ENCODE measurements around the gene WDR38.
"Not testable (repeated sequence)": the region's sequence is repeated elsewhere in the genome, so short reads cannot be mapped to it uniquely, and the experiment has no call there.

WDR38 gene

DNA sequence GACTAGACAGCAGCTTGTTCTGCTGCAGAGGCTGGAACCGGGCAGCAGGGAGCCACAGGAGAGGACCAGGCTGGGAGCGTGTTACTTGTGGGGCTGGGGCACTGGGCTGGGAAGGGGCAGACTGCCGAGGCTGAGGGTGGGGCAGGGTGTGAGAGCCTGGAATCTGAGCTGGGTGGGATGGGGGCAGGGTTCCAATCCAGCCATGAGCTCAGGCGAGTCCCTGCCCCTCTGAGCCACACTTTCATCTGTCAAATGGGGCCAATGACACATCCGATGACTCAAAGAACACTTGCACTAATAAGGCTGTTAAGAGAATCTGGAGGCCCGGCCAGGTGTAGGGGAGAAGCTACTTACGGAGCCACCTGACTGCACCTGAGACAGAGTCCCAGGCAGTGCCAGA is 18.7 kb upstream of the WDR38 start:
- peak in 1 of 3 experiments; percentile 71 for DNase-seq

DNA sequence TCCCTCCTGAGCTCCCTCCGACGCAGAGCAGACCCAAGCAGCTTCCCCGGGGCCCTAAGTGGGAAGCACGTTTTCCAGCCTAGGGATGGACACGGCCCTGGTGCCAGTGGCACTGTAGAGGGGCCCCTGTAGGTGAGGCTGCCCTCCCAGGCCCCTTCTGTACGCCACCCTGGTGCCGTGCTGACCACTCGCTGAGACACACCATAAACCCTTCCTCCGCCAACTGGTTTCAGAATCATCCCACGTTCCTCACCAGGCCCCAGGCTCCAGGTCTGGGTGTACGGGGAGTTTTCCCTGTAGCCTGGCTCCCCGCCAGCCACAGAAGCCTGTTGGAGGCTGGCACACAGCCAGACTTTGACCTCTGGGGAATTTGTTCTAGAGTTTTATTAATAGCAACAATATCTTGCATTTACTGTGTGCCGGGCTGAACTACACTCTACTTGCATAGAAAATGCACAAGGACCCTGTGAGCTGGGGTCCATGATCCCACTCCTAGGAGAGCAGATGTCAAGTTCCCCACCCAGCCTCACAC is 18.2 kb upstream of the WDR38 start:
- DNase-seq: peak; percentile 72 to 93 (median 81)

DNA sequence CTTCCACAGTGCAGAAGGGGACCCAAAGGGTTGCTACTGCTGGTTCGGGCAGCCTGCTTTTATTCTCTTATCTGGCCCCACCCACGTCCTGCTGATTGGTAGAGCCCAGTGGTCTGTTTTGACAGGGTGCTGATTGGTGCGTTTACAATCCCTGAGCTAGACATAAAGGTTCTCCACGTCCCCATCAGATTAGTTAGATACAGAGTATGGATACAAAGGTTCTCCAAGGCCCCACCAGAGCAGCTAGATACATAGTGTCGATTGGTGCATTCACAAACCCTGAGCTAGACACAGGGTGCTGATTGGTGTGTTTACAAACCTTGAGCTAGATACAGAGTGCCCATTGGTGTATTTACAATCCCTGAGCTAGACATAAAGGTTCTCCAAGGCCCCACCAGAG is 15.1 kb upstream of the WDR38 start:
- DNase-seq: not testable (repeated sequence)

DNA sequence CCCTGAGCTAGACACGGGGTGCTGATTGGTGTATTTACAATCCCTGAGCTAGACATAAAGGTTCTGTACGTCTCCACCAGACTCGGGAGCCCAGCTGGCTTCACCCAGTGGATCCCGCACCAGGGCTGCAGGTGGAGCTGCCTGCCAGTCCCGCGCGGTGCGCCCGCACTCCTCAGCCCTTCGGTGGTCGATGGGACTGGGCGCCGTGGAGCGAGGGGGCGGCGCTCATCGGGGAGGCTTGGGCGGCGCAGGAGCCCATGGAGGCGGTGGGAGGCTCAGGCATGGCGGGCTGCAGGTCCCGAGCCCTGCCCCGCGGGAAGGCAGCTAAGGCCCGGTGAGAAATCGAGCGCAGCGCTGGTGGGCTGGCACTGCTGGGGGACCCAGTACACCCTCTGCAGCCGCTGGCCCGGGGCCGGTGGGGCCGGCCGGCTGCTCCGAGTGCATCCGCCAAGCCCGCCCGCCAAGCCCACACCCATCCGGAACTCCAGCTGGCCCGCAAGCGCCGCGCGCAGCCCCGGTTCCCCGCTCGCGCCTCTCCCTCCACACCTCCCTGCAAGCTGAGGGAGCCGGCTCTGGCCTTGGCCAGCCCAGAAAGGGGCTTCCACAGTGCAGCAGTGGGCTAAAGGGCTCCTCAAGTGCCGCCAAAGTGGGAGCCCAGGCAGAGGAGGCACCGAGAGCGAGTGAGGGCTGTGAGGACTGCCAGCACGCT is 14.5 kb upstream of the WDR38 start:
- DNase-seq: not testable (repeated sequence)

DNA sequence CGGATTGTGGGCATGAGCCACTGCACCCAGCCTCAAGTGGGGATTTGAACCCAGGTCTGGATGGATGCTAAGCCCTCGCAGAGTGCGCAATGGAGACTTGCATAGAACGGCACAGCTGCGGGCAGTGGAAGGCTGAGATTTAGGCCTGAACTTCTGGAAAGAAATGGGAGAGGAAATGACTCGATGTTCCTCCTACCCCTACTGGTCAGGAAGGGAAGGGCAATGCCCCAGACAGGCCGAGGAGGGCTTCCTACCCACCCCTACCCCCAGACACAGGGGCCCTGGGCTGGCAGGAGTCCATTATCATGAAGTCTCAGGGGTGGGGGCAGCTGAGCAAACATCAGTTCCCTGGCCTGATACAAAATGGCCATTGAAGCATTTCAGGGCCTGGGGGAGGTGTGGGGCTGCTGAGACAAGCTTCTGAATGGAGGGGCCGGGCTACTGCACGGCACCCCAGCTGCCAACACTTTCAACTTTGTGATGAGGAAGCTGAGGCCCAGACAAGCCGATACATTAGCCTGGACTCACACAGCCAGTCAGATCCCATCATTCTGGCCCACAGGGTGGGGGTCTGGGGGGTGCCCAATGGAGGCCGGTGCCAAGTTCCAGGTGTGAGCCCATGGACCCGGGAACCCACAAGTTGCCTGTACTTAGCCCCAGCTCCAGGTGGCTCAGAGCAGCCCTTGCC is 13.5 kb upstream of the WDR38 start:
- peak in 2 of 3 experiments; percentile 25 to 78 for DNase-seq

DNA sequence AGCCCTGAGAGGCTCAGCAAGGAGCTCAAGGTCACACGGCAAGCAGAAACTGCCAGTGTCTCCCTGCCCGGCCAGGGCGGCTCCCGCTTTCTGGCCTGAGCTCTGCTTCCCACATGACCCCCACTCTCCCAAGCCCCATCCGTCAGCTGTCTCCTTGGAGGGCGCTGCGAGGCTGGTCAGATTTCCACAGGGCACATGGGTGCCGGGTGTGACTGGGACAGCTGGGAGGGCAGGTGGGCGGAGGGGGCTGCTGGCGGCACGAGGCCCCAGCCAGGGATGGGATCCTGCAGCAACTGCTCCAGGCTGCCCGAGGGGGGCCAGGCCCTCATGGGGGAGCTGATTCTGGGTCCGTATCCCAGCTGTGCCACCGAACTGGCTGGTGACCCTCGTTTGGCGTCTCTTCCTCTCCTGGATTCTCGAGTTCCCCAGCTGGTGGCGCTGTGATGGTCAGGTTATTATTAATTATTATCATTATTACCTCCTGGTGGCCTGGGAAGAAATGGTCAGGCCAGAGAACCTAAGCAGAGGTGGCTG is 12.9 kb upstream of the WDR38 start:
- no peak for DNase-seq

DNA sequence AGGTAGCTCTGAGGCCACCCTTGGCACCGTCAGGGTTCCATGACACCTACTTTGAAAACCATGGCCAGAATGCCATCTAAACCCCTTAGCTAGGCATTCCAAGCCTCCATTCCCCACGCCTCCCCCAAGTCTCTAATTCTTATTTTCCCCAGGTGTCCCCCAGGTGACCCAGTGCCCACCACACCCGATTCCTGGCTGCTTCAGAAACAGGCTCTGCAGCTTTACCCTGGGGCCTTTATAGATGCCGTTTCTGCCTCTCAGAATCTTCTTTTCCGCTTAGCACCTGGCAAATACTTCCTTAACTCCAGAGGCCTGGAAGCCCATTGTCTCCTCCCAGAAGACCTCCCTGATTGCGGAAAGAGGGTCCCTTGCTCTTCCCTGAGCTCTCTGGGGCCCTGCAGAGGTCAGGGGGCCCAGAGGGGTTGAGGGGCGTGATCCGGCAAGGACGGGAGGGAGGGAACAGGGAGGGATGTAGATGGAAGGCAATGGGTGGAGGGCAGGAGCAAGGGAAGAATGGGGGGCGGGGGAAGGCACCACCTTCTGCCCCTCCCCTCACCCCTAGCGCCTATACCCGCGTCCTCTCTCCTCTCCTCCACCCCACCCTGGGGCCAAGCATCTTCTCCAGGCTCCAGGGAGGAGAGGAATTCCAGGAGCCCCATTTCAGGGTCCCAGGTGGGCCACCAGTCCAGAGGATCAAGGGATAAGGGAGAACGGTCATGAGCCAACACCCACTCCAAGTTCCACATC is 12.0 kb upstream of the WDR38 start:
- DNase-seq: no peak

DNA sequence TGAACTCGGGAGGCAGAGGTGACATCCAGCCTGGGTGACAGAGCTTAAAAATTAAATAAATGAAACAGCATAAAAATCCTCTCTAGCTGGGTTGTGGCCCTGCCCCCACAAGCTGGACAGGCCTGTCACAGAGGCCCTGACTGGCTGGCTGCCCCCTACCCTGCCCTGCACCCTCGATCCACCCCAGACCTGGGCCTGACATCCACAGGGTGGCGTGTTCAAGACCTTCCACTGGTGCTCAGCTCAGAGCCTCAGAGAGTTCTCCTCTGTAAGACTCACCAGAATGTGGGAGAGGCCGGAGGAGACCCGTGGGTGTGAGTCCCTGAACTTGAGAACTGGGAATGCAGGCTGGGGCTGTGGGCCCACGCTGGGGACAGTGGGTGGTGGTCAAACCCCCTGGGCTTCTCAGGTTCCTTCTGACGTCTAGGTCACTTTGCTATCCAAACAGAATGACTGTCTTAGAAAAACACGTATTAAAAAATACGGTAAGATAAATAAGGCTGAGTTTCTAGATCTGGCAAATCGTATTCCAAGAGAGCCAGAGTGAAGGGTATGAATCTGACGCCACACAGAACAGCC is 9.7 kb upstream of the WDR38 start:
- DNase-seq: no peak

DNA sequence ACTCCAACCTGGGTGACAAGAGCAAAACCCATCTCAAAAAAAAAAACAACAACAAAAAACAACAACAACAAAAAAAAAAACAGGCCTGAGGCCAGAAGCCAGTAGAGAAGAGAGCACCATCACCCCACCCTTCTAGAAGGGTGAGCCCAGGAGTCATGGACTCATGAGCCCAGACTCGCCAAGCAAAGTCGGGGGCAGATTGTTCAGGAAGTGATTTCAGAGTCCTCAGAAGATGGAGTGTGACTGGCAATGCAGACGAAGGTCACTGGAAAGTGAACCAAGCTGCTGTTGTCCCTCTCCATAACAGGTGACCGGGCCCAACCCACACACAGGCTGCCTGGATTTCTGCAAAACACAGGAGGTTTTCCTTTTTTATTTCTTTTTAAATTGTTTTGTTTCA is 9.0 kb upstream of the WDR38 start:
- DNase-seq: no peak

DNA sequence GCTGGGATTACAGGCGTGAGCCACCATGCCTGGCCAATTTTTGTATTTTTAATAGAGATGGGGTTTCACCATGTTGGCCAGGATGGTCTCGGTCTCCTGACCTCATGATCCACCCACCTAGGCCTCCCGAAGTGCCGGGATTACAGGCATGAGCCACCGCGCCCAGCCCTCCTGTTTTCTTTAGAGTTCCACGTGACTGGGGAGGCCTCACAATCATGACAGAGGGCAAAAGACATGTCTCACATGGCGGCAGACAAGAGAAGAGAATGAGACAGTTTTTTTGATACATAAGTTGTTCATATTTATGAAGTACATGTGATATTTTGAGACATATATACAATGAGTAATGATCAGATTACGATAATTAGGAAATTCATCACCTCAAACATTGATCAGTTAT is 6.8 kb upstream of the WDR38 start:
- DNase-seq: not testable (repeated sequence)

DNA sequence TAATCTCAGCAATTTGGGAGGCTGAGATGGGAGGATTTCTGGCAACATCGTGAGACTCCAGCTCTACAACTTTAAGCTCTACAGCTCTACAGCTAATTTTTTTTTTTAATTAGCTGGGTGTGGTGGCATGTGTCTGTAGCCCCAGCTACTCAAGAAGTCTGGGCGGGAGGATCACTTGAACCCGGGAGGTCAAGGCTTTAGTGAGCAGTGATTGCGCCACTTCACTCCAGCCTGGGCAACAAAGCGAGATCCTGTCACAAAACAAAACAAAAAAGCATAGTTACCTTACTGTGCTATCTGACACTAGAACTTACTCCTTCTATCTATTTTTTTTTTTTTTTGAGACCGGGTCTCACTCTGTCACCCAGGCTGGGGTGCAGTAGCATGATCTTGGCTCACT is 6.3 kb upstream of the WDR38 start:
- DNase-seq: no peak

DNA sequence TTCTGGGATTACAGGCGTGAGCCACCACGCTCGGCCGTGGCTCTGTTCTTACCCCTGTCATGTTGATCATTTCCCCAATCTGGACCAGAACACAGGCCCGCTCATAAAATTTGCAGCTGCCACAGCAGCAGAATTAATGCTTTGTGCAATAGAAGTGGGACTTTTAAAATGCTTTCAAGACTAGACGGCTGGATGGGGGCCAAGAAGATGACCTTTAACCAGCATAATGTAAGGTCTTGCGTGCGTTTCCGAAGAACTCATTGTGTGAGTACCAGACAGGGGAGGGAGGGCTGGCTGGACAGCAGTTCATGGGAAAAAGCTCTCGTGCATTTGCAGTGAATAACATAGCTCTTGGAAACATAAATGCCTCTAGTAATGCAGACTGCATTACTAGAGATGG is 3.5 kb upstream of the WDR38 start:
- DNase-seq: no peak

DNA sequence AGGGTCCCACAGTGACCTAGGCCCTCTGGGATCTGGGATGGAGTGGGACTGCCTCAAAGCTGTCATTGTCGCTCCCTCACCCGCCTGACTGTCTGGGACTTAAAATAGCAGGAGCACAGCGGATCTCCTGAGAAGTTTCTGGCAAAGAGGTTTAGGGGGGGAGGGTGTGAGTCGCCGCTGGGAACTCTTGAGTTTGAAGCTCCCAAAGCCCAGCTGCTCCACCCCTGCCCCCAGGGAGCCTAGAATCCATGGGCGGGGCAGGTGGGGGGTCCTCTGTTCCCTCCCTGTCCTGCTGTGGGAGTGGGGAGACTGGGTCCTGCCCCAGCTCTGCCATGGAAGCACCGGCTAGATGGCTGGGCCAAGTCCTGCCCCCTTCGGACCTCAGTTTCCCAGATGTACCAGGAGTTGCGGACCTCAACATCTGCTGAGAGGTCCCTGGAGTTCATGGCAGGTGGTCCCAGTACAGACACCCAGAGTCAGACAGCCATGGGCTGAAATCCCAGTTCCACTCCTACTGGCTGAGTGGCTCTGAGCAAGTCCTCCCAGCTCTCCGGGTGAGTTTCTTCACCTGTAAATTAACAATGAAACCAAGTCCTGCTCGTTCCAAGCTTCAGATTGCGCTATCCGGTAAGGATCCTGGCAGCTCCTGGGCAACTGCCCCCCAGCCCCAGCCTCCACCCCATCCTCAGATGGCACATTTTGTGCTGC is 985 bp upstream of the WDR38 start:
- DNase-seq: no peak

DNA sequence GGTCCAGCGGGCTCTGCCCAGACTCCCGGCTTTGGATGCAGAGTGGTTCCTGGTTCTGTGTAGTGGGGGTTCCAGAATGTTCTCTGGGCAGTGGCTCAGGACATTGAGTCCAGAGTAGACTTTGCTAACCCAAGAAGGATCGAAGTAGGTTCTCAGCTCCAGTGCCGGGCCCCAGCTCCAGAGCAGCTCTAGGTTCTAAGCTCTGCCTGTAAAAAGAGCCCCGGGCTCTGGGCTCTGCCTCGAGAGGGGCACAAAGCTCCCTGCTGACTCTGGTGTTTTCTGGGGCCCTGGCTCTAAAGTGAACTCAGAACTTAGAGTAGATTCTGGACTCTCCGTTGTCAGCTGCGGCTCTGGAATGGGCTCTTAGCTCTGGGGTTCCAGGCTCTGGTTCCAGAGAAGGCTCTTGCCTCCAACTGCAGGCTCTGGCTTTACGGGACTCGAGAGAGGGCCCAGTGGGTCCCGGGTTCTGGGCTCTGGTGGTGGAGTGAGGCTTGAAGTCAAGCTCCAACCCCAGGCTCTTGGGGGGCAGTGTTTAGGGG is 414 bp downstream of the WDR38 start:
- DNase-seq: no peak

DNA sequence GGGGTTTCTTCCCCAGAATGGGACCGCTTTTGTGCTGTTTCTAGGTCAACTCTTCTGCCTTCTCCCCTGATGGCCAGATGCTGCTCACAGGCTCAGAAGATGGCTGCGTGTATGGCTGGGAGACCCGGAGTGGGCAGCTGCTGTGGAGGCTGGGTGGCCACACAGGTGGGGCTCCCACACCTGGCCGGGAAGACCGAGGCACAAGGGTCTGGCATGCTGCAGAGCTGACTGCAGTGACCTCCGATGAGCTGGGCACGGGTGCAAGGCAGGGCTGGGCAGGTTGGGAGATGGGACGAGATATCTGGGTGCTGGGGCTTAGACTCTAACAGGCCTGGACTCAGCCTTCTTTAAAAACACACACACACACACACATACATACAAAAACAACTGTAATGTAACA is 901 bp downstream of the WDR38 start:
- DNase-seq: no peak

DNA sequence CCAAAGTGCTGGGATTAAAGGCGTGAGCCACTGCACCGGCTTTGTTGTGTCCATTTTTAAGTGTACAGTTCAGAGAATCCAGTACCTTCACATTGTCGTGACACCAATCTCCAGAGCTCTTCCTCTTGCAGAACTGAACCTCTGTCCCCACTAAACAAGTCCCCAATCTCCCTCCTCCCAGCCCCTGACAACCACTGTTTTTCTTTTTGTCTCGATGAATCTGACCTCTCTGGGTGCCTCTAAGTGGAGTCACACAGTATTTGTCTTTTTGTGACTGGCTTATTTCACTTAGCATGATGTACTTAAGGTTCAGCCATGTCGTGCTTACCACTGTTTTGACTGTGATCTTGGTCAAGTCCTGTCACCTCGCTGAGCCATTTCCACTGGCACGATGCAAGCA is 1.6 kb downstream of the WDR38 start:
- no peak for DNase-seq

DNA sequence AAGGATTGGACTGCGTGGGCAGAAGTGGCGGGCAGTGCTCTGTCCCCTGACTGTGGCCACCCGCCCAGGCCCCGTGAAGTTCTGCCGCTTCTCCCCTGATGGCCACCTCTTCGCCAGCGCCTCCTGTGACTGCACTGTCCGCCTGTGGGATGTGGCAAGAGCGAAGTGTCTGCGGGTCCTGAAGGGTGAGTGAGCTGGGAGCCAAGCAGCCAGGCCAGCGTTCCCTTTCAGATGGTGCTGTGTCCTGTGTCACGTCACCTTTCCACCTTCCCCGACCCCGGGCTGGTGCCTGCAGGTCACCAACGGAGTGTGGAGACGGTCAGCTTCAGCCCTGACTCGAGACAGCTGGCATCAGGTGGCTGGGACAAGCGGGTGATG is 2.3 kb downstream of the WDR38 start:
- DNase-seq: no peak

DNA sequence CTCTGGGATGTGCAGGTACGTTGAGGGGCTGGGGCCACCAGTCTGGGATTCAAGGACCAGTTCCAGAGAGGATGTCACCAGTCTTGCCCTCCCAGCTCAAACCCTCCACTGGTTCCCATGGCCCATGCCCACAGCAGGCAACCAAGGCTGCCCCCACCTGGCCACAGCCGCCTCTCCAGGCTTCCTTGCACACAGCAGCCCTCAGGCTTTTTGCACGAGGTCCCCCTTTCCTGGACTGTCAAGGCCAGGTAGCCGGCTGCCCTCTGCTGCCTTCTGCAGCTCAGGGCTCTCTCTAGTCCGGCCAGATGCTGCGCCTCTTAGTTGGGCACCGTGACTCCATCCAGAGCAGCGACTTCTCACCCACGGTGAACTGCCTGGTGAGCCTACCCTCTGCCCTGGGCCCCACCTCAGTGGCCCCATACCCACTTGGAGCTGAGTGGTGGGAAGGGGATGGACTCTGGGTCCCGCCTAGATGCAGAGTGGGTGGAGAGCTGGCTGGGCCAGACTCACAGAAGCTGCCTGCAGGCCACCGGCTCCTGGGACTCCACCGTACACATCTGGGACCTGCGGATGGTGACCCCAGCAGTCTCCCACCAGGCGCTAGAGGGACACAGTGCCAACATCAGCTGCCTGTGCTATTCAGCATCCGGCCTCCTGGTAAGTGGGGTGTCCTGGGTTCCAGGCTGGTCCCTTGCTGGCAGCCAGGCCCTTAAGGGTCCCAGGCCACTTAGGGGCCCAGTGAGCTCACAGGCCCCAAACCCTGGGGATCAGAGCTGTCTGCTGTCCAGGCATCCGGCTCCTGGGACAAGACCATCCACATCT is 2.9 kb downstream of the WDR38 start:
- DNase-seq: no peak

DNA sequence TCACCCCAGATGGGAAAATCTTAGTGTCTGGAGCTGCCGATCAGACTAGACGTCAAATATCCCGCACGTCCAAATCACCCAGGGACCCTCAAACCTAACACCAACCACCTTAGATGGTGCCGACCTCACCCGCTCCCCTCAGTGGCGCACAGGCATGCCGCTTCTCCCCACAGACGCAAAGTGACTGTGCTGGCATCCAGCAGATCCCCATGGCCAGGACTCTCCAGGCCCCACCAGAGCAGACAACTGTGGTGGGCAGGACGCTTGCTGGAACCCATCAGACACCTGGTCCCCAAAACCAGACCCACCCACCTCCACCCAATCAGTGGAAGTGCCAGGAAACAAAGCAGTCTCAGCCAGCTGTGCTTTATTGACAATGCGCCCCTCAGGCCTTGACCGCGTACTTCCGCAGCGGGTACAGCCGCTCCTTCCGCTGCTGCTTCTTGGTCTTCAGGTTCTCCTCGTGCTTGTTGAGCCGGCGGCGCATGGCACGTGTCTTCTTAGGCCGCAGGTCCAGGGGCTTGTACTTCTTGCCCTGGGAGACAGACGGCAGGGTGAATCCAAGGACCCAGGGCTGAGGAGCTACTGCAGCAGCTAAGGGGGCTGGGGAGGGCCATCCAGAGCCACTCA is 4.4 kb downstream of the WDR38 start:
- peak in 1 of 3 experiments; percentile 19 for DNase-seq

DNA sequence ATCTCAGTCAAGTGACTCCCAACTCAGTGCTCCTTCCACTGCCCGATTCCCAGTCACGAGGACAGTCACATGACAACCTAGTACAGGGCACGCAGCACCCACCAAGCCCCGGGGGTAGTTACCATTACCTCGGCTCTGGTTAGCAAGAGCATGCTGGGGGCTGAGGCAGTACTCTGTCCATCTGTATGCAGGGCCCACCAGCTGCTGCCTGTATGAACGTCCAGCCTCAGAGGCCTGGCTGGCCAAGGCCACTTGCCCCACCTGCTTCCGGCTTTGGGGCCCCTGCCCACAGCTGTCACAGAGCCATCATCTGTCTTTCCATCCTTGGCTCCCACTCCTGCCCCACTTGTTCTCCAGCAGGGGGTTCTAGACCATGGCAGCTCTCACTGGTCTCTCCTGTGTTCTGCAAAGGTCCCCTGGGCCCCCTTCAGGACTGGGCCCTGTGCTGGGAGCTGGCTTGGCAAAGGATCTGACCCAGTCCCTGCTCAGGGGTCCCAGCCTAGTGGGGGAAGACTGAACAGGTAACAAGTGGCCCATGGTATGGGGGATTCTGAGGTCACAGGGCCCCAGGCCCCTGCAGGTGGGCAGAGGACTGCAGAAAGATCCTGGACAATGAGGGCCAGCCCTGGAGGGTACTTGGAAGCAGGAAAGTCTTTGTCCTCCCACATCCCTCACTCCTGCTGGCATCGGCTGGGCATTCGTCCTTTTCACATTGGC is 5.2 kb downstream of the WDR38 start:
- no peak for DNase-seq

Measured in NCI-H1417 (cell line).